SW 1271 (cell line): Measurements from ENCODE around the gene MOBP.
"Not testable (repeated sequence)": the region's sequence is repeated elsewhere in the genome, so short reads cannot be mapped to it uniquely, and the experiment has no call there.

Experiments
- DNase-seq, 2 experiments: peaks; one replicate each; lab custom pipeline; 2025; lab: John Stamatoyannopoulos, UW

The MOBP gene

DNA sequence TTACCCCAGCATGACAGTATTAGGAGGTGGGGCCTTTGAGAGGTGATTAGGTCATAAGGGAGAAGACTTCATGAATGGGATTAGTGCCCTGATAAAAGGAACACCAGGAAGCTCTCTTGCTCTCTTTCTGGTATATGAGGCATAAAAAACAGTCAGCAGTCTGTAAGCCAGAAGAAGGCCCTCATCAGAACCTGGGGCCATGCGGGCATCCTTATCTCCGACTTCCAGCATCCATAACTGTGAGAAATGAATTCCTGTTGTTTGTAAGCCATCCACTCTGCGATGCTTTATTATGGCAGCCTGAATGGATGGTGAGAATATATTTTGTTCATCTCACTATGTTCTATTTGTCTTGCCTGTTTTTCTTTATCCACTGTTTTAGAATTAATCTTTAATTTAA lies 17.7 kb upstream of the MOBP start:
- DNase-seq = no peak

DNA sequence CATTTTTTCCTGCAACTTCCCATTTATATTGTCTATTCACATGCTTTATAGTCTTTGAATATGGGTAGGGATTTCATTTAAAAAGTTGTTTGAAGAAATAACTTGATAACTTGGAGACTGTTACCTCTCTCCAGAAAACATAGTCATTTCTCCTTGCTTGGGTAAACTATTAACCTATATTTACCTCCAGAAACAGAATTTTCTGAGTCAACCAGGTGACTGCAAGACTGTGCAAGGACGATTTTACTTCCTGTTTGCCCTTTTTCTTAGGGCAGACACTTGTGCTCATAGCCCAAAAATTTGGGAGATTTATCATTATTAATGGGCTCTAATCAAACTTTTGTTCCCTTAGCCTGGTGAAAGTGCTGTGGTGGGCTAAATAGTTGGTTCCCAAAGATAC lies 14.3 kb upstream of the MOBP start:
- no peak for DNase-seq

DNA sequence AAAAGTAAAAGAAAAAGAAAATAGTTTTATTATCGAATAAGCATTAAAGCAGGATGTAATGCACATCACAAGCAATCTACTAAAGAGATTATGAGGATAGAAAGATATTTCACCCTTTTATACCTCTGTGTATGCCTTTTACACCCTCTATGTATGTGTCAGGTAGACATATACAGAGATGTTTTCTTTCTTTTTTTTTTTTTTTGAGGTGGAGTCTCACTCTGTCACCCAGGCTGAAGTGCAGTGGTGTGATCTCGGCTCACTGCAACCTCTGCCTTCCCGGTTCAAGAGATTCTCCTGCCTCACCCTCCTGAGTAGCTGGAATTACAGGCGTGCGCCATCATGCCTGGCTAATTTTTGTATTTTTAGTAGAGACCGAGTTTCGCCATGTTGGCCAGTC lies 13.6 kb upstream of the MOBP start:
- DNase-seq = not testable (repeated sequence)

DNA sequence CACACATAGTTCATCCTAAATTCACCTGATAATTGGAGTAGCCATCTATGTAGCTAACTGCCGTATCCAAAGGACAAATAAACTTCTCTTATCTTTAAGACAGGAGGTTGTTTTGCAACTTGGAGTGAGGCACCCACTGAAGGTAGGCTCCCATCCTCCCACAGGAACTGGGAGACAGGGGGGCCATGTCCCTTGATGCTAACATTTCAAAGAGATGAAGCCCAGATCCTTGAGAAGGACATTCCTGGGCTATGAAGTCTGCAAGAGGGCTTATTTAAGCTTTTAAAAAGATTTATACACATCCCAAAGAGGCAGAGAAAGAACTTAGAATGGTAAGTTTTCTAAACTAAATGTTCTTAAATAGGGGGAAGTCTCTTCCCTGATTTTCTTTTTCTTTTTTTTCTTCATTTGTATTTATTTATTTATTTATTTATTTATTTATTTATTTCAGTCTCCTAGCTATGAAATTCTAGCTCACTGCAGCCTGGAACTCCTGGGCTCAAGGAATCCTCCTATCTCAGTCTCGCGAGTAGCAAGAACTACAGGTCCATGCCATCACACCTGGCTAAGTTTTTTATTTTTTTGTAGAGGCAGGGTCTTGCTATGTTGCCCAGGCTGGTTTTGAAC lies 12.8 kb upstream of the MOBP start:
- no peak for DNase-seq

DNA sequence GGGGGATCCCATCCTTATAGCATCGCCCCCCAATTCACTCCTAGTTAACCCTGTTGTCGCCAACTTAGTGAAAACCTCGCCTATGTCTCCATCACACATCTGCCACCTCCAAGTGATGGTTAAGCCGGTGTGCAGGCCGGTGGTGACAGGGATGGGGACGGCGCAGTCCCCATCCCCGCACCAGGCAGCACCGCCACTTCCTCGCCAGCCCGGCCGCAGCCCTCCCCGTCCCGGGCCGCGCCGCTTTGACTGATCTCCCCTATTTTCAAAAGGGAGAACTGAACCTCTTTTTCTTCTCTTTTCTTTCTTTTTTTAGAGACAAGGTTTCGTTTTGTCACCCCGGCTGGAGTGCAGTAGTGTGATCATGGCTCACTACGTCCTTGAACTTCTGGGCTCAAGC lies 11.3 kb upstream of the MOBP start:
- DNase-seq = no peak

DNA sequence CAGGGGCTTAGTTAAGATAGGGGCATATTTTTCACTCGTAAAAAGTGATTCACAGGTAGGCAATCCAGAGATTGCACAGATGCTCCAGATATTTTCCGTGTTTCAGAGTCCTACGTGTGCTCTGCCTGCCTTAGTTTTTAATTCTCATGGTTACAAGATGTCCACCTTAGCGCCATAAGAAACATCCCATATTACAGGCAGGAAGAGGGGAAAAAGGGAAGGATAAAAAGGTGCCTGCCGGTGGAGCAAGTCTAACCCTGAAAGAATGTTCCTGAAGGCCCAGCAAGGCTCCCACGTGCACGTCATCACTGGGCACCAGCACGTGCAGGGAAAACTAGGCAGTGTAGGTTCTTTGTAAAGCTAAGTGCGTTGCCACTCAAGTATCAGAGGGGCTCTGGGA lies 10.1 kb upstream of the MOBP start:
- DNase-seq = no peak

DNA sequence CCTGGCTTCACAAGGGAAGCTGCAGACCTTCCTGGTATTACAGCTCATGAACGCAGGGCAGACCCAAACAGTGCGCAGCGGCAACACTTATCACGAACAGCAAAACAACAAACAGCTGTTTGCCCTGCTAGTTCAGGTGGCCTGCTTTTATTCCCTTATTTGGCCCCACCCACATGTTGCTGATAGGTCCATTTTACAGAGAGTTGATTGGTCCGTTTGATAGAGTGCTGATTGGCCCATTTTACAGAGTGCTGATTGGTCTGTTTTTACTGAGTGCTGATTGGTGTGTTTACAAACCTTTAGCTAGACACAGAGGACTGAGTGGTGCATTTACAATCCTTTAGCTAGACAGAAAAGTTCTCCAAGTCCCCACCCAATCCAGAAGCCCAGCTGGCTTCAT lies 8.9 kb upstream of the MOBP start:
- DNase-seq = not testable (repeated sequence)

DNA sequence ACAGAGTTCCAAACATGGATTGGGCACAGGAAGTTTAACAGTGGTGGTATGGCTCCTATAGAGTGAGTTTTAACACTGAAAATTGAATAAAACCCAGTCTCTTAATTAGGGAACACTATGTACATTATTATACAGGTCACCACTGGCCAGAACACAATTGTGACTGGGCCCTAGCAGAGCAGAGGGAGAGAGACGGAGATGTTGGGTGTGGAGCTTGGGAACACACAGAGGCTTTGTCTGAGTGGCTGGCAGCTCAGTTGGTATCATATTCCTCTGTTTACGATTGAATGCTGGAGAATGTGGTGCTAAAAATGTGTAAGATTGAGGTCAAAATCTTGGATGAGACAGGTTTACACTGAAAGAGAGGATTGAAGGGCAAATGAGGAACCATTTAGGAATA lies 6.8 kb upstream of the MOBP start:
- no peak for DNase-seq

DNA sequence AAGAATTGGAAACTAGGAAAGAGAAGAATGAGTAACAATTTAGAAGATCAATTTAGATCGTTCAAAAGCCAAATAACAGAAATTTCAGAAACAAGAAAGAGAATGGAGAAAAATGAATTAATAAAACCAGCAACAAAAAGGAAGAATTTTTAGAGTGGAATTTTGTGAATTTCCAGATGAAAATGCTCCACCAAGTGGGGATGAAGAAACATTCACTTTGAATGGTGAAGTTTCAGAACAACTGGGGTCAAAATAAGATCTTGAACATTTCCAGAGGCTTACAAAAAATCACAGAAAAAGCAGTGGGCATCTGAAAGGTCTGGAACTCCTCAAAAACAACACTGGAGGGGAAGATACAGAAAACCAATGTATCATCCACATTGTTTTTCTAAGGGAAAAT lies 4.2 kb upstream of the MOBP start:
- no peak for DNase-seq

DNA sequence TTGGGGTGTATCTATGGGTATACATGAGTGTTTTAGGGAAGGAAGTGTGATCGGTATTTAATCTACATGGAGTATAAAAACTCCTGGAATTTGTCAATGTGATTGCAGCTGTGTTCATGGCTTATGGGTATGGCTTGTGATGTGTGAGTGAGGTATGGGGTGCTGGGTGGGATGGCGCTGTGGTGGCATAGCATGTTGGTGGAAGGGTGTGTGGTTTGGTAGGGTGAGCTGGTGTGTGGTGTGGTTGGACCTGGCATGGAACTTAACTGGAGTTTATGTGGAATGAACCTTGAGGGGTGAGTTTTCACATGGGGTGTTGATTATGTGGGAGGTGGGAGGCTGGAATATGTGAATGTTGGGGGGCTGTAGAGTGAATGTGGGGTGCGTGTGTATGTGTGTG lies 492 bp upstream of the MOBP start:
- DNase-seq = no peak

DNA sequence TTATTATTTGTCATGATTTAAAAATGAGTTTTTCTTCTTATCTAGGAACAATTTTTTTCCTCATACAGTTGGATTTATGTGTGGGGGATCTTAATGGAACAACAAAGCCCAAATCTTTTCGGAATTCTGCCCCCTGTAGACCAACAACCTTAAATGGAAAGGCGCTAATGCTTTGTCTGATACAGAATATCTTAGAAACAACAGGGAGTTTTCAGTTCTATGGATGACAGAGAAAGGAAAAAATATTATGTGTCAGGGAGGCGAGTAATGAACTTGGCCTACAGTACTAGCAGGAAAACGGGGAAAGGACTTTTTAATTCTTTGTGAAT lies 592 bp downstream of the MOBP start:
- DNase-seq = no peak

DNA sequence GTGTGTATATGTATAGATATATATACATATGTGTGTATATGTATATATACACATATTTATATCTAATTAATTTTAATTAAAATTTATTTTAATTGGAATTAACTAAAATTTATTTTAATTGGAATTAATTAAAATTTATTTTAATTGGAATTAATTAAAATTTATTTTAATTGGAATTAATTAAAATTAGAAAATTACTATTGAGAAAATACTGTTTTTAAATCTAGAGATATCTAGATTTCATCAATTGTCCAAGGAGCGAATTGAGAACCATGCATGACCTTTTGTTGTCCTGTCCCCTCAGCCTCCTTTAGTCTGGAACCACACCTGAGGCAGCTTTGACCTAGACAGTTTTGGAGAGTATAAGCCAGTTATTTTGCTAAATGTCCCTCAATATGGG lies 1.8 kb downstream of the MOBP start:
- DNase-seq = no peak

DNA sequence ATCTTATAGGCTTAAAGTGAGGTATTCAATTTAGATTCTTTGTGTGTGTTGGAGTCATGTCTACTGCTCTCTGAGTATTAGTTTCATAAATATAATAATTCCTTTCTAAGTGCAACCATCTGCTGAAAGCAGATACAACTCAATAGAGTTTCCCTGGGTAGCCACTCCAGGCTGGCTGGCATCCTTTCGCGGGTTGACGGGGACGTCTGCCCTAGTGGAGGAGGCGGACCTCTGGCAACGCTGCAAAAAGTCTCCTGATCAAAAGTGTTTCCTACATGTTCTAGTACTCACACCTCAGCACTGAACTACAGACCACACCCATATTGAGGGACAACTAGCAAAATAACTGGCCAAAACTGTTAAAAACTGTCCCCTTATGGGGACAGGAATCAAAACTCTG lies 2.5 kb downstream of the MOBP start:
- DNase-seq = no peak

DNA sequence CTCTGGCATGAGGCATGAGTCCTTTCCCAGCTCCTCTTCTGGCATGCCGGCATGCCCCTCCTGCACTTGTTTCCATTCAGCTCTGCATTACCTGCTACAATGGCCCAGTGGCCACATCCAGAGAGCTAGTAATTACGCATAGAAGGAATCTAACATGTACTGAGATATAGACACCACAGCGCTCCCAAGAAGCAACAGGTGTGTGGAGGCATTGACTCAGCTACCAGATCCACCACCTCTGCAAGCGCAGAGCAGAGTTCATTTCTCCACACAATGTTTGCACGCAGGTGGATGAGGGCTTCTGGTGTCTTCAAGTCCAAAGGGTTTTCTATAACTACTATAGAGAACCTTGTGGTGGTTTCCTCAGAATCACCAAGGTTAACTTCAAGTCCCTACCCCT lies 4.2 kb downstream of the MOBP start:
- no peak for DNase-seq

DNA sequence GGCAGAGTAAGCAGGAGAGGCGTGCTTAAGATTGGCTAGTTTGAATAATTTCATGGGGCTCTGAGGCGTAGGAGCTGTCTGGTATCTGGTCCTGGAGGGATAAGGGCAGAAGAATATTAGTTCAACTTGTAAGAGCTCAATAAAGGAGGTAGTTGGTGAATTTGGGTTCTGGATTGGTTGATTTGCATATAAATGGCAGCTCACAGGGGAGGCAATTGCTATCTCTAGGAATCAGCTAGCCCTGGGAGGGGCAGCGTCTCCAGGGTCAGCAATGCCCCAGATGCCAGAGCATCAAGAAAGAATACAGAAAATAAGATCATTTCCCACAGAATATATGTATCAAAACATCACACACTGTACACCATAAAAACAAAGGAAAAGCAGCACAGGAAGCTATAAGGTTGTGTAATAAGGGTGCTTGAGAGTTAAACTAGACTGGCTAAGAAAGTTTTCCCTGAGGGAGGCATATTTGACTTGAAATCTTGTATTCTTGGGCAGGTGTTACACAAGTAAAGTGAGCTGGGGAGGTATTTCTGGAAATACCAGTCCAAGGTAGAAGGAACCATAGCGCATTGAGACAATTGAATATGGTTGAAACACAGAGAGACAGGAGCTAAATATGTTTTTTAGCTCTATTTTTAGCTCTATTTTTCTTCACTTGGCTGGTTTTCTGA lies 6.1 kb downstream of the MOBP start:
- DNase-seq = no peak

DNA sequence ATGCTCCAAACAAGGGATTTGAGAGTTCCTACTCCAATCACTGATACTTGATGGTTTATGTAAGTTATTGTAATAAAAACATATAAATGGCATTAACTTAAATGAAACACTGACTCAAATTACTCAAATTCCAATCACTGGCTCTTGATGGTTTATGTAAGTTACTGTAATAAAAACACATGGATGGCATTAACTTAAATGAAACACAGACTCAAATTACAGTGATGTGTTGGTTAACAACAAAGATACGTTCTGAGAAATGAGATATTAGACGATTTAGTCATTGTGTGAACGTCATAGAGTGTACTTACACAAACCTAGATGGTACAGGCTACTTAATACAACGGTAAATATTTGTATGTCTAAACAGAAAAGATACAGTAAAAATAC lies 6.6 kb downstream of the MOBP start:
- DNase-seq = no peak

DNA sequence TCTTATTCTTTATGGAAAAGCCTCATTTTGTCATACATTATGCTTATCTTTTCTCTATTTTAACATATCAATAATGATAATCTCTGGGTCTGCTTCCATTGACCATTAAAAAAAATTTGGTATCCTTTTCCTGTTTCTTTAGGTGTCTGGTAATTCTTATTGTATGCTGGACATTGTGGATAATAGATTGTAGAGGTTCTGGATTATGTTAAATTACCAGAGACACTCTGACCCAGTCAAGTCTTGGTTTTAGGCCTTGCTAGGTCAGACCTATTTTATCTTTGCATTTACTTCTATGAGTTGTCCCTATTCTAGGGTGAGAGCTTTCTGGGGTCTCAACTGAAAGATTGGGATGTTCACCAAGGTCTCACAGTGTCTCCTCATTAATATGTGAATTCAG lies 9.3 kb downstream of the MOBP start:
- no peak for DNase-seq

DNA sequence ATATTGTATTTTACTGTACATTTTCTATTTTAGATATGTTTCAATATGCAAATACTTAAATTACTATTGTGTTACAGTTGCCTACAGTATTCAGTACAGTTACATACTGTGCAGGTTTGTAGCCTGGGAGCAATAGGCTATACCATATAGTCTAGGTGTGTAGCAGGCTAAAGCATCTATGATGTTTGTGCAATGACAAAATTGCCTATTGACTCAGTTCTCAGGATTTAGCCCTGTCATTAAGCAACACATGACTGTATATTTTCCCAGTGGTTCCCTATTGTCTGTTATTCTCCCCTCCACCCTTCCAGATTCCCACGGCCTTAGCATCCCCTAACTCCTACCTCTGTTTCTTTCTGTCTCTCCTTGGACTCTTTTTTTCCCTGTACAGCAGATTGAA lies 10.7 kb downstream of the MOBP start:
- no peak for DNase-seq

DNA sequence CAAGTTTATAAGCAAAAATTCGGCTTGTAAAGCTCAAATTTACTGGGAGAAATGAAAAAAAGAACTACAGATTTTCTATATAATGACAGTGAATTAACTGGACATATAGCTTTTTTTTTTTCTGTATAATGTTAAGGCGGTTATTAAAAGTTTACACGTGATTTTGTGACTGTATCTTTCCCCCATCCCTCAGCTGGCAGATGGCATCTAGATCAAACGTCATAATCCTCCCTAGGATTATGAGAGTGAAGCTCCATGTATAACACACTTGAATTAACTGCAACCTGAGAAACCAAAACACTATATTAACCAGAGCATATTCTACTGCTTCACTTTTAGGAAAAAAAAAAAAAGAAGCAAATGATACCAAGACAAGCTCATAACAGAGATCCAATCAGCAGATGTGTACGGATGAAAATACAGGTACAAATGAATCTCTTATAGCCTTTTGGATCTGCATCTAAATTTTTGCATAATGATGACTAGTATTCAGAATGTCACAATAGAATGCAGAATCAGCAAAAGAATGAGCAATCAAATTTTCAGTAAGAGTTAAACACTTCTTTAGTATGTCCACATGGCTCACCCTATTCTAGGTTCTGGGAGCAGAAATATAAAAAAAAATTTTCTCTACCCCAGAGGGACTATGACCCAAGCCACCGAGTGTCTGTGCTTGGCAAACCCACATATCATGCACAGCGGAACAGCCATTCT lies 12.4 kb downstream of the MOBP start:
- DNase-seq = no peak

DNA sequence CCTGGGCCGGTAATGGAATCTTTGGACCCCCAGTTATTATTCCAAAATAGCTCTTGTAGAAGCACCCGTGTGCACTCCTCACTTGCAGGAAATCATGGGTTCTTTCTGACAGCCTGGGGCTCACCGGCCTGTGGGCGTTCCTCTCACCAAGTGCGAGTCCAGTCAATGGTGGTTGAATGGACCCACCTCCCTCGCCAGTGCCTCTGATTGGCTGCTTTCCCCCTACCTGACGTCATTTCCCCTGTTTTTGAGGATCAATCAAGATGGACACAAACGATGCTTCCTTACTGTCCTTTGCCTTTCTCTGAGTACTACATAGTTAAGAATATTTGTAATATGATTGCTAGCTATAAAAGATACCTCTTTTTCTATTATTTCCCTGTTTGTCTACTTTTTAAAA lies 18.1 kb downstream of the MOBP start:
- no peak for DNase-seq

DNA sequence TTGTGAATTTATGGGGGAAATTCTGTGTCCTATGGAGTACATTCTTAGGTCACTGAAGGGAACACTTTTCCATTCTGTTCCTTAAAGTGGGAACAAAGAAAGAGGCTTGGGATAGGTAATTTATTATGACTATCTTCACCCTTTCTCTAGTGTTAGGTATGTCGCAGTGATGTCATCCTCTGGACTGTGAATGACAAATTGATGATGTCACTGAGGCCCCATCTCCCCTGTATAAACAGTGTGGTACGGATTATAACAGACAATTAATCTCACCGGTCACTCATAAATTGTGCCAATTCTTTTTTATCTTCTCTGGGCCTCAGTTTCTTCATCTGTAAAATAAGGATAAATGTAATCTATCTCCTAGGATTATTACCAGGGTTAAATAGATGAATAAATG lies 23.5 kb downstream of the MOBP start:
- no peak for DNase-seq

DNA sequence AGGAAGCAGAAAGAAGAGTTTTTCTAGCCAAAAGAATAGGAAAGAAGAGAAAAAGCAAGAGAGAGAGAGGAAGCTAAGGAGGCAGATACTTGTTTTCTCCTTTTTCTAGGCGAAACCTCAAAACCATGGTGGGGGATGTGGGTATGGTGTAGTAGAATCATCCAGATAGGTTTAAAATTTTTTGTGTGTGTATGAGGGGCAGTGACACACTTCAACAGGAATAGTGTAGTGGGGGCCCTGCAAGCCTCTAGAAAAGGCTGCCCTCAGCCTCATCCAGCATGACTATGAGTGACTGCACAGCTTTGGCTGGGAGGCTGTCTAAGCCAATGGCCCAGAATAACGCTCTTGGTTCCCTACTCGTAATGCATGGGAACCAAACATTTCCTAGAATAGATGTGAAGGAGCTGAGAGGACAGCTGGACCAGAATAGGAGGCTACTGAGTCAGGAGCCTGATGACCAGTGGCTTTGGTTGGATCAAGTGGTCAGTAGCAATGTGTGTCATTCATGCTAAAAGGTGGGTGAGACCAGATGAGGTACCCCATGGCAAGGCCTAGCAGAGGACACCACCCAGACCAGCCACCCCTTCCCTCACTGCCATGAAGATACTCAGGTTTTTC lies 24.4 kb downstream of the MOBP start:
- DNase-seq = no peak

DNA sequence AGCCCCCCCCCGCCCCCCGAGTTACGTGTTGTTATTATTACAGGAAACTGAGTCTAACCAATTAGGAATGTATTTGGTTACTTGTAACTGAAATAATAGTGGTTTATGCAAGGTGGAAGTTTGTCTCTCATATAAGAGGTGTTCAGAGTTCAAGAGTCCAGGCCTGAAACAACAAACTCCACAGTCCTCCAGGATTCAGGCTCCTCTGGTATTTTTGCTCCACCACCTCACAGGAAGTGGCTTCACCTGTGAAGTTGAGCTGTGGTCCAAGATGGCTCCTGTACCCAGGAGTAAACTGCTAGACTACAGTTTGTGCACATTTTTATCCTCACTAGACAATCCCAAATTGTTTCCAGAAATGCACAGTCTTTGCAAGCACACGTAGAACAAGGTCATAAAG lies 27.3 kb downstream of the MOBP start:
- DNase-seq = no peak
